GM18520 (cell line): ENCODE data around the gene SLC27A1.
A peak's percentile ranks its signal among the peaks of the same experiment; 100 is the strongest.
"Not testable (repeated sequence)": the region's sequence is repeated elsewhere in the genome, so short reads cannot be mapped to it uniquely, and the experiment has no call there.

Experiments
- ATAC-seq: cut with Tn5 transposase; IDR thresholded peaks from one replicate; pipeline ENCODE4 v1.9.1; 2021; ENCODE audit not compliant: unreplicated experiment

Gene SLC27A1

GRCh38 chr19:17536955-17537354 is 66.6 kb downstream of the SLC27A1 start:
- no peak for ATAC-seq

GRCh38 chr19:17538684-17539237 is 68.4 kb downstream of the SLC27A1 start:
- no peak for ATAC-seq

- ATAC-seq = no peak
Observed at GRCh38 chr19:17539238-17540117, 69.2 kb downstream of the SLC27A1 start.

- ATAC-seq = no peak
Observed at GRCh38 chr19:17540174-17540573, 69.8 kb downstream of the SLC27A1 start.

- no peak for ATAC-seq
Observed at GRCh38 chr19:17541184-17541759, 70.9 kb downstream of the SLC27A1 start.

GRCh38 chr19:17542042-17542441 is 71.7 kb downstream of the SLC27A1 start:
- no peak for ATAC-seq

- no peak for ATAC-seq
Observed at GRCh38 chr19:17542793-17543582, 72.7 kb downstream of the SLC27A1 start.

GRCh38 chr19:17543986-17544385 is 73.7 kb downstream of the SLC27A1 start:
- ATAC-seq = no peak

GRCh38 chr19:17544418-17544817 is 74.1 kb downstream of the SLC27A1 start:
- no peak for ATAC-seq

- no peak for ATAC-seq
Observed at GRCh38 chr19:17548145-17548544, 77.8 kb downstream of the SLC27A1 start.

GRCh38 chr19:17549085-17549740 is 78.9 kb downstream of the SLC27A1 start:
- no peak for ATAC-seq

GRCh38 chr19:17550076-17550667 is 79.8 kb downstream of the SLC27A1 start:
- no peak for ATAC-seq

- not testable (repeated sequence) for ATAC-seq
Observed at GRCh38 chr19:17552735-17553134, 82.4 kb downstream of the SLC27A1 start.

- ATAC-seq = no peak
Observed at GRCh38 chr19:17553256-17553655, 82.9 kb downstream of the SLC27A1 start.

GRCh38 chr19:17554968-17555479 is 84.7 kb downstream of the SLC27A1 start:
- no peak for ATAC-seq

- ATAC-seq = peak; percentile 84
Observed at GRCh38 chr19:17555480-17555928, 85.2 kb downstream of the SLC27A1 start, which contains the start of gene COLGALT1. Gene COLGALT1, plus strand, starts transcription at chr19:17555649. Its CDS starts 65 bp downstream, at chr19:17555714.
